Esophagus muscularis mucosa (tissue), 4 donors: ENCODE data around the gene PLCL1.

Experiments
- EP300 ChIP-seq: sonication (generic); formaldehyde crosslinking; IDR thresholded peaks from one replicate; pipeline ENCODE4 v1.6.1; 2017; ENCODE audit warnings: antibody characterized with exemption
- POLR2A ChIP-seq: fragments of 450-650 bp; IDR thresholded peaks from one replicate; pipeline ENCODE4 v1.6.1; 2017; ENCODE audit warnings: antibody characterized with exemption, moderate library complexity, mild to moderate bottlenecking, low read depth
- POLR2AphosphoS5 ChIP-seq, 2 donors: sonication (generic); formaldehyde crosslinking; IDR thresholded peaks; one replicate each; pipeline ENCODE4 v1.6.1; 2017; ENCODE audit warnings: antibody characterized with exemption in 2 of 2
- TF ChIP-seq, protein P1 (sequence below), 3 experiments: fragments of 200-600 bp in 2 of 3; fragments of 450-650 bp in 1 of 3; sonication (generic) in 2 of 3; IDR thresholded peaks; one replicate each; pipeline ENCODE4 v1.5.1; 2017 to 2019; ENCODE audit warnings: antibody characterized with exemption in 3 of 3, mild to moderate bottlenecking in 2 of 3, moderate library complexity in 1 of 3

DNA sequence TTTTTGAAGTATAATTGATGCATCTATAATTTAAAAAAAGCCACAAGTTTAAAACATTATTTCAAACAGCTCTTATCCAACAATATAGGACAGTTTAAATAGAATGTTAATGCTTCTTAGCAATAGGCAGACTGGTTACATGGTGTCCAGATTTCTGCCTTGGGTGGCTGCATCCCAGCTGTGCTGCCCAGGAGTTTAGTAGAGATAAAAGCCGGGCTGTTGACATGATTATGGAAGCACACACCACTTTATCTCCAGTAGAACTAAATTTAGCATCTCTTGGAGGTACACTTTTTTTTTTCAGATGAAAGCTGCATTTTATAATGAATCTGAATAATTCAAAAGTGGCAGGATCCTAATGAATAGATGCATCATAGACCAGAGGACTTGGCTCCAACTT lies 309.7 kb downstream of the PLCL1 start:
- TF ChIP-seq POLR2A (no peak), POLR2AphosphoS5 (IDR thresholded peaks at IDR 0.05) (no peak), EP300 (no peak)
- TF ChIP-seq, protein P1, sequence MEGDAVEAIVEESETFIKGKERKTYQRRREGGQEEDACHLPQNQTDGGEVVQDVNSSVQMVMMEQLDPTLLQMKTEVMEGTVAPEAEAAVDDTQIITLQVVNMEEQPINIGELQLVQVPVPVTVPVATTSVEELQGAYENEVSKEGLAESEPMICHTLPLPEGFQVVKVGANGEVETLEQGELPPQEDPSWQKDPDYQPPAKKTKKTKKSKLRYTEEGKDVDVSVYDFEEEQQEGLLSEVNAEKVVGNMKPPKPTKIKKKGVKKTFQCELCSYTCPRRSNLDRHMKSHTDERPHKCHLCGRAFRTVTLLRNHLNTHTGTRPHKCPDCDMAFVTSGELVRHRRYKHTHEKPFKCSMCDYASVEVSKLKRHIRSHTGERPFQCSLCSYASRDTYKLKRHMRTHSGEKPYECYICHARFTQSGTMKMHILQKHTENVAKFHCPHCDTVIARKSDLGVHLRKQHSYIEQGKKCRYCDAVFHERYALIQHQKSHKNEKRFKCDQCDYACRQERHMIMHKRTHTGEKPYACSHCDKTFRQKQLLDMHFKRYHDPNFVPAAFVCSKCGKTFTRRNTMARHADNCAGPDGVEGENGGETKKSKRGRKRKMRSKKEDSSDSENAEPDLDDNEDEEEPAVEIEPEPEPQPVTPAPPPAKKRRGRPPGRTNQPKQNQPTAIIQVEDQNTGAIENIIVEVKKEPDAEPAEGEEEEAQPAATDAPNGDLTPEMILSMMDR (IDR thresholded peaks at IDR 0.05): no peak
